ENCODE results near the gene CAMKMT.

The CAMKMT gene

GRCh38 chr2:44778671-44779476, 417.1 kb downstream of the CAMKMT start:
- DNase-seq, result no peak

GRCh38 chr2:44779793-44780192, 418.0 kb downstream of the CAMKMT start:
- DNase-seq, result no peak

DNA sequence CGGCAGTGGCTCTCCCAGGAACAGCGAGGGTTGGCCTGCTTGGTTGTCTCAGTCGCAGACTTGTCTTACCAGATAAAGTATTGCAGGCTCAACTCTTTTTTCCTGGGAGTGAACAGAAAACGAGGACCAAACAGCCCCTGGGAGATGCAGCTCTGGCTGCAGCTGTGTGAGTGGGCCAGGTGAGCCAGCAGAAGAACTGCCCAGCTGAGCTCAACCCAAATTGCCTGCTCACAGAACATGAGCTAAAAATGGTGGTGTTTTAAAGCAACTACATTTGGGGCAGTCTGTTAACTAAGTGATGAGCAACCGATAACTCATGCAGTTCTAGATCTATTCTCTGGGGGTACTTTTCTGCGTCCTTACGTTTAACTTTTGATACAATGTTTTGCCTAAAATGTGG, 418.7 kb downstream of the CAMKMT start:
- DNase-seq, result no peak

DNA sequence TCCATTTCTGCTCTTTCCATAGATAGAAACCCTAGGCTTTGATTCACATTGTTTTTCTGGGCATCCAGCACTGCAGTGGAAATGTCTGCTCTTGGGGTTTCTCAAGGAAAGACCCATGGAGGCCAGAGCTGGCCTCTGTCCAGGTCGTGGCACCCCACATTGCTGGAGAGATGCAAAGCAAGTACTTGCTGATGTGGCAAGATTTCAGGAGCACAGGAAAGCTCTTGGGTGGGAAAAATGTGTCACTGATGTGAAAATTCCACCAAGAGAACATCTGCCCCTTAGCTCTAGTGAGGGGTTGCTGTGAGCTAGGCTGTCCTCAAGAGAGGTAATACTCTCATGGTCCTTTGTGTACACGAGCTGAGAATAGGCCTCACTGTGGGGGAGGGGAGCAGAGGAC, 423.7 kb downstream of the CAMKMT start:
- DNase-seq, result no peak

- DNase-seq, result no peak
Measured at GRCh38 chr2:44786045-44786816, 424.5 kb downstream of the CAMKMT start.

- no peak for DNase-seq
Measured at GRCh38 chr2:44786817-44787214, 425.1 kb downstream of the CAMKMT start.

DNA sequence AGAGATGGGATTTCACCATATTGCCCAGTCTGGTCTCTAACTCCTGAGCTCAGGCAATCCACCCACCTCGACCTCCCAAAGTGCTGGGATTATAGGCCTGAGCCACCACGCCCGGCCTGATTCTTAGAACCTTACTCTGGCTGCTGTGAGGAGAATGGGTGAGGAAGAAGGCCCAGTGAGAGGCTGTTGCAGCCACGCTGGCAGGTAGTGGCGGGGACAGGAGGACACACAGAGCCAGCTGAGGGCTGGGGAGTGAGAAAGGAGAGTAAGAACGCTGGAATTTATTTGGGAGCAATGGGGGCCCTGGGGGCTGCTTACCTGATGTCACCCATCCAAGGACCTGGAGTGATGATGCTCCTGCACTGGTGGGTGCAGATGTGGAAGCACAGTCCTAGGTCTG, 425.9 kb downstream of the CAMKMT start:
- no peak for DNase-seq

DNA sequence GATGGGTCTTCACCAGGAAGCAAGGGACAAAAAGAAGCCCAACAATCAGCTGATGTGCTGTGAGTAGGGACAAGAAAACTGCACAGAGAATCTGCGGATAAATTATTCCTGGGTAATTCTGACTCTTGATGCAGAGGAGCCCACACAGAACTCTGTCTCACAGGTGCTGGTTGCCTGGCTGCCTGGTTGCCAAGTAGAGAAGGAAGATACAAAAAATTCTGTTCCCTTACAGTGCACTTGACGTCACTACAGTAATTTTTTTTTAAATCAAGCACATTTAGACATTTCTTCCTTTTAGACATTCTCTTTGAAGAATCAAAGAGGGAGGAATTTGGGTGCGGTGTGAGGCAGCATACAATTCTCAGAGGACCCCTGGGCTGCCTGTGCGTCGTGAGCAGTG, 427.7 kb downstream of the CAMKMT start:
- DNase-seq, result no peak

GRCh38 chr2:44789971-44790721, 428.4 kb downstream of the CAMKMT start:
- DNase-seq, result no peak

DNA sequence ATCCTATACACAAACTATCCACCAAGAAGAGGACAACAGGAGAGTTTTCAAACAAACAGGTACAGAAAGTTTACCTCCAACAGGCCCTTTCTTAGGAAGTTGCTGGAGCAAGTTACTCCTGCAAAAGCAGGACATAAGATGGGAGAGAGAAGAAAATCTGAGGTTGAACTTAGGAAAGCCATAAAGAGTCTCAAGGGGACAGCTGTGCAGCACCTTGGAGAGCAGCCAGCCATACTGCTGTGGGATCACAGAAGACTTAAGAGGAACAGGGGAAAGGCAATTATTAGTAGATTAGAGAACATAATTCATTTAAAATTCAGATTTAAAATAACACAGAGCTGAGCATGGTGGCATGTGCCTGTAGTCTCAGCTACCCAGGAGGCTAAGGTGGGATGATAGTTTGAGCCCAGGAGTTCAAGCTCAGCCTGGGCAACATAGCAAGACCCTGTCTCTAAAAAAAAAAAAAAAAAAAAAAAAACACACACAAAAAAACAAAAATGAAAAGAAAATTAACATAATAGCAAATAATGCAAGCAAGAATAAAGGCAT, 431.6 kb downstream of the CAMKMT start:
- no peak for DNase-seq

DNA sequence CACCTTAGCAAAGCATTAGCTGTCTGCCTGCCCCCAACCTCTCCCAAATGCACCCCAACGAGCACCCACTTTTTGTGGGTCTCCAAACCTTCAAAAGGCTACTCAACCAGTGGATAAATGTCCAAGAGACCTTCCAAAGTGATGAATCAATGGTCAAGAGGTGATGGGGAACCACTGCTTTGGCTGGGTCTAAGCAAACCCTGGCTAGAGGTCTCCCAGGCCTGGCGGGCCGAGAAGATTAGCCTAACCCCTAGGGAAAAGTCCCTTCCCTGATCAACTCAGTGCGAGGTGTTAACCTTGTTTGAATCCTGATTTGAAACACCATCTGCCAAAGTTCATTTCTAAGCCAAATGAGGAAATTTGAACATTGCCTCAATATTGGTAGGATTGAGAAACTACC, 435.0 kb downstream of the CAMKMT start:
- no peak for DNase-seq

GRCh38 chr2:44798139-44798659, 436.5 kb downstream of the CAMKMT start:
- DNase-seq, result no peak

GRCh38 chr2:44799105-44799504, 437.4 kb downstream of the CAMKMT start:
- DNase-seq, result no peak

GRCh38 chr2:44799754-44800153, 438.0 kb downstream of the CAMKMT start:
- DNase-seq, result no peak

DNA sequence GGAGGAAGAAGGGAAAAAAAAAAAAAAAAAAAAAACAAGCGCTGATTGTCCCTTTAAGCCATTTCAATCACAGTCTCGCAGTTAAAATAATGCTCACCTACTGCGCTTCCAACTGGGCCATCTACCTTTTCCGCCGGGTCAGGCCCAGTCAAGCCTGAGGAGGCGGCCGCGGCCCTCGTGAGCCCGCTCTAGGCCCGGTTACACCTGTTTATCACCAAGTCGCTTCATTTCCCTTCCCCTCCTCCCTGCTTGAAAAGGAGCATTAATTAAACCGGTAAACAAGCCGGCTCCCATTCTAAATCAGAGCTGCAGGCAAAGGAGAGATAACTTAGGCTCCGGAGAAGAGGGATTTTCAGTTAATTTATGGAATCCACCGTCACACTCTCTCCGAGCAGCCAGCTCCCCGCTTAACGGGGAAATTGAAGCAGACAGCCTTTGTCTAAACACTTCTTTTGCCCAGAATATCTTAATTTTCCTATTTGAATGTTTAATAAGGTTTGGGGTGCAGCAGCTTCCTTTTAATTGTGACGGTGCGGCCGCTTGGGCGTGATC, 439.6 kb downstream of the CAMKMT start:
- DNase-seq, result no peak

DNA sequence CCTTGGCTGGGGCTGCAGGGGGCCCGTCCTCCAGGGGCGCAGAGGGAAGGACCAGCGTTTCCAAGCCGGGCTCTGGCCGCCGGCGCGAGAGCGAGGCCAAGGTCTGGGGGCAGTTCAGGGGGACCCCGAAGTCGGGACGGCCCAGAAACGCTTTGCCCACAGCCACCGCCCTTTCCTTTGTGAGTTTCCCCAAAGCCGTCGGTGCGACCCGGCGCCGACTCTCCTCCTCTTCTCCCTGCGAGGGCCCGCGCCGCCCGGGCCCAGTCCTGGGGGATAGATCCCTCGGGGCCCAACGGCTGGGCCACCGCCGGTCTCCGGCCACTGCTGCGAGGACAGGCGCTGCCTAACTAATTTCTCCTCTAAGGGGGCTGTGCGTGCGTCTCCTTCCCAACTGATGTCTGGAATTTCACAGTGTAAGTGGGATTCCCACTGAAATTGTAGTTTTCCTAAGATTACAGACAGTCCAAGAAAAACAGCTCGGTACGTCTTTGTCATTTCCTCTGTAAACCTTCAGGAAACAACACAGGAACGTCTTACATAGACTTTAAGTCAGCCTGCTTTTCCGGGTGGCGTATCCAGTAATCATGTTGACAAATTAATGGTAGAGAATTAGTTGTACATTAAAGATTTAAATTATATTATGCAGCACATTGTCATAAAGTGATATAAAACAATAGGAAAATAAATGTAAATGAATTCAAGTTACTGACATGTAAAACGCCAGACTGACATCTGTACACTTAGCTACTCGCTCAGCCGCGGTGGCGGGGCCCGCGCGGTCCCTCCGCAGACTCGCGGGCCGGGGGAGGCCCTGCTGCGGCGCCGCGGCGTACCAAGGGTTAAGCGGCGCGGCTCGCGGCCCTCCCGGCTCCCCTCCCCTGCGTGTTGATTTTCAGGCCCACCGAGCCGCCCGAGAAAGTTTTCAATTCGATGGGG, 440.4 kb downstream of the CAMKMT start:
- DNase-seq, result no peak

GRCh38 chr2:44802777-44803424, 441.2 kb downstream of the CAMKMT start:
- no peak for DNase-seq

DNA sequence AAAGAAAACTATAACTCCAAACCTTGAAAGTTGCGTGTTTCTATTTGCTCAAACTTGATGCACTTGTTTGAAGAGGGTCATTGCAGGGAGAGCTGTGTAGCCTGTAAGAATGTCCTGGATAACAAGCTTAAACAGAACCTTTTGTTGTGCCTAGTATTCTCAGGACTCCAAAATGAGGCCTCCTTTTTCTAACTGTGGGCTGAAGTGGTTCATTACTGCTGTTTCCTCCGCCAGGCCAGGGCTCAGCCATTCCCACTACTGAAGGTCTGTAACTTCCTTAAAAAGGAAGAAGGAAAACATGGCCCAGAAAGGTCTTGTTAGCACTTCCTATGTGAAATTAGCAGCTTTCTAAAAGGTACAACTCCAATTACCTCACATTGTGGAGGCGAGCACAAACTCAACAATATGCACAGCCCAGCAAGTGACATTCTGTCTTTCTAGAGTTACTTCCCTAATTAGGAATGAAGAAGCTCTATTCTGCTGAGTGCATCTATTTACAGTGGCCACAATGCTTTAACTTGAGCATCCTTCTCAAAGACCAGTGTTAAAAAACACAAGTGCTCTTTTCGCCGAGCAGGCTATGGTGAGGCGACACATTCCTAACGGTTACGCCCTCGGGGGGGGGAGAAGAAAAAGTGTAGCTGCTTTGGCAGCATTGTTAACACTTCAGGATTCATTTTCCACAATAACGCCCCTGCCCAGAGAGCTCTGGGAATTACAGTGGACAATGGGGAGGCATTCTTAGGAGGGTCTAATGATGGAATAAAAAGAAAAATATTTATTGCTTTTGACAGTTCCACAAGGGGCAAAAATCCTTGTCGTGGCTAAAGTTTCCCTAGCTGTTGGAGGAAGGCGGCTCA, 442.9 kb downstream of the CAMKMT start:
- no peak for DNase-seq

DNA sequence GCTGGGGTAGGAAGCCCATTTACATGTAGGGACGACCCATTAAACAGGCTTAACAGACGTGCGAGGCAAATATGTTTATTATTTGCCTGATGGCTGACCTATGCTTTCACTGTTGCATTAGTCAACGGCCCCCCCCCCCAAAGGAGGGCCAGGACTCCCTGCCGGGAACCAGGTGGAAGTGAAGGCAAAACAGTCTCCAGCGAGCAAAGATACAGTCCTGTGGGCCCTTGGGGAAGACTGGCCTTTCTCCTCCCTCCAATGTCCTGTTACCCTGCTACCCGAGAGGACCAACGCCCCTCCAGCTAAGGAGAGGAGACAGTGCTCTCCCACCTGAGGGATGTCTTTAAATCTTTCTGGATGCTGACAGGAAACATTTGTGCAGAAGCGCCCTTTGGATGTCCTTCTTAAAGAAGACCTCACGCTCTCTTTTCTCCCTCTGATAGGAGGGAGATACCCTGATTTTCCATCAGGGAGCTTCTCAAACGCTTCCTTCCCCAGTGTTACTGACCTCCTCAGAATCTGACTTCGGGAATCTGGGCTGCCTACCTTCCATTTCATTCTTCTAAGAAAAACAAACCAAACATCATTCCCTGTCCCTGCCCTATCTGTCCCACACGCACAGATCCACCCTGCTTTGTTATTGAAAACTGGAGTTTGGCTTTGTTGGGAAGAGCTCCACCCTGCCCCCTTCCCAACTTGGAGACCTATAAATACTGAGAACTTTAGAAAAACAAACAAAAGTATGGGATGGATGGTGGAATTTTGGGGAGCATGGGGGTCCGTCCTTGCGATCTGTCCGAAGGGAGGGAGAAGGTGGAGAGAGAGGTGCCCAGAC, 443.9 kb downstream of the CAMKMT start:
- no peak for DNase-seq
